ENCODE data around the gene SLC25A29. TPM values are rescaled to one million over a fixed set of nuclear protein-coding genes. Genes with fewer than 3 reads are reported as not detected.
A peak's percentile ranks its signal among the peaks of the same experiment; 100 is the strongest.
"Not testable (repeated sequence)": the region's sequence is repeated elsewhere in the genome, so short reads cannot be mapped to it uniquely, and the experiment has no call there.

Gene SLC25A29
- total RNA-seq, 1 donor from 2014 or later = 7.9 TPM

DNA sequence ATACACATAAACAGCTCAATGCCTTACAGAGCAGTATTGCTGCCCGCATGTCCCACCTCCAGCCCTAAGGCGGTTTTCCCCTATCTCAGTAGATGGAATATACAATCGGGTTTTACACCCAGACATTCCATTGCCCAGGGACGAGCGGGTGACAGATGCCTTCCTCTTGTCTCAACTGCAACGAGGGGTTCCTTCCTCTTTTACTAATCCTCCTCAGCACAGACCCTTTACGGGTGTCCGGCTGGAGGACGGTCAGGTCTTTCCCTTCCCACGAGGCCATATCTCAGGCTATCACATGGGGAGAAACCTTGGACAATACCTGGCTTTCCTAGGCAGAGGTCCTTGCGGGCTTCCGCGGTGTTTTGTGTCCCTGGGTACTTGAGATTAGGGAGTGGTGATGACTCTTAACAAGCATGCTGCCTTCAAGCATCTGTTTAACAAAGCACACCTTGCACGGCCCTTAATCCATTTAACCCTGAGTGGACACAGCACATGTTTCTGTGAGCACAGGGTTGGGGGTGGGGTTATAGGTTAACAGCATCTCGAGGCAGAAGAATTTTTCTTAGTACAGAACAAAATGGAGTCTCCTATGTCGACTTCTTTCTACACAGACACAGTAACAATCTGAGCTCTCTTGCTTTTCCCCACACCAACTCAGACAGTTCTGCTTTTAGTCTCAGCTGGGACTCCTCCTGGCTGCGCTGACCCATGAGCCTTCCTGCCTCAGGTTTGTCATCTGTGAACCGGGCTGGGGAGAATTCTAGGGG is 6.0 kb upstream of the SLC25A29 start:
- not testable (repeated sequence) for DNase-seq (ENCODE audit: low spot score)

DNA sequence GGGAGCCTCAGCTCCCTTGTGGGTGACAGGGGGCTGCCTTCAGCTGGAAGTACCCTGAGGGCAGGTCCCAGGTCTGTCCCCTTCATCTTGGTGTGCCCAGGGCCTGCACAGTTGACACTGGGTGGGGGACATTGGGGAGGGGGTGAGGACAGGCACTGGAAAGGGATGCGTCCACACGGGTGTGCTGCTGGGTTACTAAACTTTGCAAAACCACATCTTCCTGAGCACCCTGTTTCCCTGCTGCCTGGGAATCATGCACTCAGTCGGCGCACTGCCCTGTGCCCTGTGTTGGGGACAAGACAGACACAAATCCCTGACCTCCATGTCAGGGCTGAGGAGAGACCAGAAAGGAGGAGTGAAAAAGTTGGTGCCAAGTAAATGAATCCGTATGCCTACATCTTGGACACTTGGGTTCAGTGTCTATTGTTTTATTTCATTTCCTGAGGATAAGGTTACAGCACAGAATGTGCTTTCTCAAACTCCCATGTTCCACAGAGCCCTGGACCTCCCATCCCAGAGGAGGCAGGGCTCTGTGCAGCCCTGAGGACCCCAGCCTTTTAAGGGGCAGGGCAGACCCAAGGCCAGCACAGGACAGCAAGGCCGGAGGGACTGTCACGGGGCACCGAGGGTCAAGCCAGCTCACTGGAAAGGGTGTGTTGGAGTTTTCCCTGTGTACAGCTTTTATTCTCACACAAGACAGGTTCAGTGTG is 2.9 kb upstream of the SLC25A29 start:
- no peak for DNase-seq (ENCODE audit: low spot score)

DNA sequence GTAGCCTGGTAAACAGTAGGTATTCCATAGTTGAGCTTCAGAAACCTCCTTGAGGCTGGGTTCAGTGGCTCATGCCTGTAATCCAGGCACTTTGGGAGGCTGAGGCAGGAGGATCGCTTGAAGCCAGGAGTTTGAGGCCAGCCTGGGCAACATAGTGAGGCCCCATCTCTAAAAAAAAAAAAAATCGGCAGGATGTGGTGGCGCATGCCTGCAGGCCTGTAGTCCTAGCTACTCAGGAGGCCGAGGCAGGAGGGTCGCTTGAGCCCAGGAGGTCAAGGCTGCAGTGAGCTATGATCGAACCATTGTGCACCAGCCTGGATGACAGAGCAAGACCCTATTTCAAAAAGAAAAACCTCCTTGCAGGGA is 2.2 kb upstream of the SLC25A29 start:
- DNase-seq (ENCODE audit: low spot score) = not testable (repeated sequence)

DNA sequence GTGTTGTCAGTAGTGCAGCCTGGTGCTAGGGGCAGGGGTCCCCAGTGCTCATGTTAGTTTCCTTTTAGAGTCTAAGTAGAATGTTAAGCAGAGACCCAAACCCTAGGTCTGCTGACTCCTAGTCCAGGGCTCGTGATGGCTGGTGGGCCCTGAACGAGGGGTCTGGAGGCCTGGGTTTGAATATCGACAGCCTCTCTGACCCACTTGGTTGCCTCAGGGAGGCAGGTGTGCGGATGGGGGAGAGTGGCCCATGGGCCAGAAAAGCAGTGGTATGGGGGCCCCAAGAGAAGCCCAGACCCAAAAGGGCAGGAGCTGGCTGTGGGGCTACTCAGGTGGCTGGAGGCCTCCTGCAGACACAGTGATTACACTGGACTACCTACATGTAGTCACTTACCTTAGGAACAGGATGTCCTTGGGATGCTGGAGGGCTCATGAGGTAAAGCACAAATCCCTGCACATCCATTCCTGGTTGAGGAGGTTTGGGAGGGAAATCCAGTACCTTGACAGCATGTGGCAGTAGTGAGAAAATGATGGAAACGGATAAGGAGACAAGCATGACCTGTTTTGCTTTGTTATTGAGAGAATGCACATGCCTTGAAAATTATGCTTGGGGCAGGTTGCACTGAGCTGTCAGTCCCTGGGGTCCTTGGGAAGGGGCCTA is 1.7 kb upstream of the SLC25A29 start:
- no peak for DNase-seq (ENCODE audit: low spot score)

DNA sequence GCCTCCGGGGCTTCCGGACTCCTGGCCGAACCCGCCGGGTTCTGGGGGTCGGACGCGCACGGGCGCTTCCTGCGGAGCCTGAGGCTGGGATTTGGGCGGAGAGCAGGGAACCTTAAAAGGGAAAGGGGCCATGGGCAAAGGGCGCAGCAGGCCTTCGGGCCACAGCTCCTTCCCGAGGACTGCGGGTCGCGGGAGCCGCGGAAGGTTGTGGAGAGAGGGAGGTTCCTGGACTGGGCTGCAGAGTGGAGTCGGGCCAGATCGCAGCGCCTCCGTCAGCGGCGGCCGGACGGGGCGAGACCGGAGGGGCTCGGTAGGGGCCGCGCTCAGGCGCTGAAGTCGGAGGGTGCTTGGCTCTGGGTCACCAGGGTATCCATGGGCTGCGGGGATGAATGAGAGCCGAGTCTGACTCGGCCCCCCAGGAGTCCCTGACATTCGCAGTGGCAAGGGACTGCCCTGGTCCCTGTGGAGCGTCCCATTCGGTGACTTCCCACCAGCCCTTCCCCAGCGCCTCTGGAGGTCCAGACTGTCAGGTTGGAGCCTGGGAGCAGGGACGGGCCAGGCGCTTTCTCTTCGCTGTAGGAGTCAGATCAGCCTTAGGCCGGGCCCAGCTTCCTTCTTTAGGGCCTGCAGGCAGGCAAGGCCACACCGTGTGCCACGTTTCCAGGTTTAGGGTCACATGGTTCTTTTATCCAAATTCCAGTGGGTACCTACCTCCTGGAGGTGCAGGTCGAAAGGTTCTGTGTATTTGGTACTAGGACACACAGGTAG is 938 bp upstream of the SLC25A29 start:
- no peak for DNase-seq (ENCODE audit: low spot score)

DNA sequence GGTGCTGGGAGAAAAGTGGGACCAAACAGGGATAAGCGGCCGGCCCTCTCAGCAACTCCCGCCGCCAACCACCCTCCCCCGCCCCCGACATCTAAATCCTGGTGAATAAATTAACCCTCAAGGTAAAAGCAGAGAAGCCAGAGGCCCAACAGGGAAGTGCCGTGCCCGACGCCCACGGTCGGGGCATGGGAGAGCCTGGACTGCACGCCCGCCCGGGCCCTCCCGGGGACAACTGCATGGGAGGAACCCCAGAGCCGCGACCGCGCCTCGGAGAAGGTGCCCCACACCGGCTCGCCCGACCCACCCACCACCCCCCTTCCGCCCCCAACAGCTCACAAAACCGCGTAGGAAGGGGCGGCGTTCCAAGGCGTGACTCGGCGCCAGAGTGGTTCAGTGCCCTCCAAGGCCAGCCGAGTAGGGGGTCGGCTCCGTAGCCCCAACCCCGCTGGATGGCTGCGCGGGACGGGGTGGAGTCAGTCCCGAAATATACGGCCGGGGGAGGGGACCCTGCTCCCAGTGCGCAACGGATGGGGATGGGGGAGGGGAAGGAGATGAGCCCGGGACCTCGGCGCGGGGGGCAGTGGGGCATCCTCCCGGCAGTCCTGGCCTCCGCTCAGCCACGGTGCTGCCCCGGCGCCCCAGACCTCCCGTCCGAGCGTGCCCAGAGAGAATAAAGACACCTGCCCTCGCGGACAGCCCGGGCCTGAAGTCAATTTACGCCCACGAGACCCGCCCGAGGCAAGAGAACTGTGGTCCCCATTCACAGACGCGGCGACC is 732 bp downstream of the SLC25A29 start:
- no peak for DNase-seq (ENCODE audit: low spot score)

DNA sequence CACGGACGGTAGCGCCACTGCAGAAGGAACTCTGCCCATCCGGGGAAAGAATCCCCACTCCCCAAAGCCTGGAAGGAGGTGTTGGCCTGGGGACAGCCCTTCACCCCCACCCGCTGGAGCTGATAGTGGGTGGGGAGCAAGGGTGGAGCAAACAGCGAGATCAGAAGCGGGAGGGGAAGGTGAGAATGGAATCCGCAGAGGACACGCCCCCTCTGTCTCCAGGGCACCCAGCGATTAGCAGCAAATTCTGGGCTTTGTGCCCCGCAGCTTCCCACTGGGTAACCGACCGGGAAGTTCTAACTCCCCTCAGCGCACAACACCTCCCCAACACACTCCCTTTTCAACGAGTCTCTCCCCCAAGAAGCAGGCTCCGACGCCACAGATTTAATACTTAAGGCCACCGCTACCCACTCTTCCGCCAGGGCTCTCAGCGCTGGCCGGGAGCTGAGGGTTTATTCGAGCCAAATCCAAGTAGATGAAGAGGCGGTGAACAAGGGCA is 1.4 kb downstream of the SLC25A29 start:
- peak; percentile 43 for DNase-seq (ENCODE audit: low spot score)

DNA sequence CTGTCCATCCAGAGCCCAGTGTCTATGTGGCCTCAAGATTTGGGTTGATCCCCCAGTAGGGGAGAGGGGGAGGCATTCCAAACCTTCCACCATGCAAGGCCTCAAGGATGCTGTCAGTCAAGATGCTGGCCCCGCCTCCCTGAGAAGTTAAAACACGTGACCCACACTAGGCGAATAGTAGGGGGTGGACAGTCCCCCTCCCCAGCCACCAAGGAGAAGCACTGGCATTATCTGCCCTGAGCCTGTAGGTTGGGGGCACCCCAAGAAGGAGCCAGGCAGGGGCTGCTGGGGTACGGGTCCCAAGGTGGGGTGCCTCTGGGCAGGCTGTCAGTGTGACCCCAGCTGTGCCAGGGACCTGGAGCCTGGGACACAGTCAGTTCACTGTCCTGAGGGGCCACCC is 2.3 kb downstream of the SLC25A29 start:
- no peak for DNase-seq (ENCODE audit: low spot score)

DNA sequence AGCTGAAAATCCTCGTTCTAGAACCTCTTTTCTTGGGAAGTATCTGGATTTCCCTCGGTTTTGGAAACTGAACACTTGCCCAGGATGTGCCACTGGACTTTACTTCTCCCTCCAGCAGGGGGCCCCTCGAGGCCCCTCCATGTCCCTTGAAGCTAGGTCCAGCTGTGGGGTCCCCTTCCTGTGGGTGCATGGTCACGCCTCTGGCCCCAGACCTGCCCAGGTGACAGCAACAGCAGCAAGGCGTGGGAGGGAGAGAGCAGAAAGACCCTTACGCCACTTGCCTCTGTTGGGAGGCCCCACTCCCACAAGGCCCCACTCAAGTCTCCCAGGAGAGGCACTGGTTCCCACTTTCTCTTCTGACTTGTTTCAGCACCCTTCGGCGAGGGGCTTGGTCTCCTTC is 3.1 kb downstream of the SLC25A29 start:
- no peak for DNase-seq (ENCODE audit: low spot score)

DNA sequence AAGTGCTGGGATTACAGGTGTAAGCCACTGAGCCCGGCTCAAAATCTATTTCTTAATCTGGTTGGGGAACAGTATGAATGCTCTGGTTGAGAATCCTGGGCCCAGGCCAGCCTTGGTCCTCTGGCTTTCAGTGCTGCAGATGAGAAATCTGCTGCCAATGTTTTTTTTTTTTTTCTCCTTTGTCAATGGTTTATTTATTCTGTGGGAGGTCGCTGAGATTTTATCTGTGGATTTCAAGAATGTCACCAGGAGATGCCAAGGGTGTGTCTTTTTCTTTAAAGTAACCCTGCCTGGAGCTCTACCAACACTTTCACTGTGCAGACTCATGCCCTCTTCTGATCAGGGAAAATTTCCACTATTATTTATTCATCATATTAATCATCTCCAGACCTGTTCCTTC is 3.6 kb downstream of the SLC25A29 start:
- no peak for DNase-seq (ENCODE audit: low spot score)

DNA sequence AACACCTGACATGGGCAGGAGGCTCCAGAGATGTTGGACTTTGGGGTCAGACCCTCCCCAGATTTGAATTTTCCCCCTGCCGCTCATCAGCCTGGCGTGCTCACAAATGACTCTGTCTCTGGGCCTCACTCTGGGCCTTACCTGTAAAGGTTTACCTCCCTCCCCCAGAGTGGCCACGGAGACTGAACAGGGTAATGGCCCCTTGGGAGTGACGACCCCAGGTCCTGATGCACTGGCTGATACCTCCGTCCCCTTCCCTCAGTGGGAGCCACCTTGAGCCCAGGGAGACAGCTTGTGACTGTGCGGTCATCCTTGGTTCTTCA is 7.0 kb downstream of the SLC25A29 start:
- DNase-seq (ENCODE audit: low spot score) = no peak

DNA sequence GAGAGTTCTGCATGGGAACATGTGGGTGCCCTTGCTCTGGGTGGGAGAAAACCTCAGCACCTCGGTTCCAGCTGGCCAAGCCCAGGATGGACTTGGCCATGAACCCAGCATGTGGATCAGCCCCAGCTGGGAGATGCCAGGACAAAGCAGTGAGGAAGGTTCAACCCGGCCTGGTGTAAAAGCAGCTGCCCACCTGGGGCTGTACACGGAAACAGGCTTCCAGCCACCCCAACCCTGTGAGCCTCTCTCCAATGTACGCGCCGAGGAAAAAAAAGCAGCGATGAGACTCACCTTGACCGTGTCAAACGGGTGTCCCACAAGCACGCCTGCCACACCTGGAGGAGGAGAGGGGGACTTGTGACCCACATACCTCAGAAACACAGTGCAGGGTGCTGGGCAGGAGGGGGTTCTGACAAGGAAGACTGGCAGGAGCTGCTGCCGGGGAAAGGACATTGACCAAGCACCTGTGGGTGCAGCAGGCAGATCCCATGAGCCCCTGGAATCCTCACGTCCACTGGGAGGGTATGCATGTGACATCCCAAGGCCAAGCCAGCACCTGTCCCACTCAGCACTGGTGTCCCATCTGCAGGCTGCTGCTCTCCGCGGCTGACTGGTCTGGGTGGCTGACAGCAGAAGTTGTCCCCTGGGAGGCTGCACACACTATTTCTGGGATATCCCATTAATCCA is 7.5 kb downstream of the SLC25A29 start:
- DNase-seq (ENCODE audit: low spot score) = no peak

DNA sequence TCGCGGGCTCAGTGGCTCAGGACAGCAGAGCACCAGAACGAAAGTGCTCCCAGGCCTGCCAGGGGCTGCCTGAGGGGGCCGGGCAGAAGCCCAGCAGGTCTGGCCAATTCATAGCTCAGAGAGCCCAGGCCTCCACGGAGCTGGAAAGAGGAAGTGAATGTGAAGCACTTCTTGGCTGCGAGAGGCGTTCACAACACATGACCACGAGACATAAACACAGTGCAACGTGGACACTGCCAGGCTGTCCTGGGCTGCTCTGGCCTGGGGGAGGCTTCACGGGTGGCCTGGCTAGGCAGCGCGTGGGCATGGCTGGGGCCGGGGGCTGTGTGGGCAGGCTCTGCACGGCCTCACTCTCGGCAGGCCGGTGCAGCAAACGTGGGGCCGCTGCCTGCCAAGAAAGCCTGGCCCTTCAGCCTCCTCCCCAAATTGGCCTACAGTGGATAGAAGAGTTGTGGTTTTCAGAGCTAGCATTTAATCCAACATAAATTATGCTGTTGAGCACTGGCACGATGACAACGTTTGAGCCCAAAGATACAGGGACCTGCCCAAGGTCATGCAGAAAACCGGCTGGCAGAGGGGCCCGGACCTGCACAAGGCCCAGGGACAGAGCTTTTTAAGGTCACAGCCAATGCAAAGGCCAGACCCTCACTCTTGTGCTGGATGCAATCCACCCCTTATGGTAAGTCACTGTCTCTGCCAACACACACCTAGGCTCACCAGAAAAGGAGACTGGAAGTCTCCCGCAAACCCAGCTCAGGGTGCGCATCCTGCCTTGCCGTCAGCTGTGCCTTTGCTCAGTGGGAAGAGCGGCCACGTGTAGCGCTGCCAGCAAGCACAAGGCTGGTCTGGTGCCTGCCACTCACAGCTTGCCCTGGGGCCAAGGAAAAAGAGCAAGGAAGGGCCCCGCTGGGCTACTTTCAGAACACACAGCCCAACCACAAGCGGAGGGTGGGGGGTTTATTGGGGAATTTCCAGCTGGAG is 8.6 kb downstream of the SLC25A29 start:
- peak; percentile 58 for DNase-seq (ENCODE audit: low spot score)

DNA sequence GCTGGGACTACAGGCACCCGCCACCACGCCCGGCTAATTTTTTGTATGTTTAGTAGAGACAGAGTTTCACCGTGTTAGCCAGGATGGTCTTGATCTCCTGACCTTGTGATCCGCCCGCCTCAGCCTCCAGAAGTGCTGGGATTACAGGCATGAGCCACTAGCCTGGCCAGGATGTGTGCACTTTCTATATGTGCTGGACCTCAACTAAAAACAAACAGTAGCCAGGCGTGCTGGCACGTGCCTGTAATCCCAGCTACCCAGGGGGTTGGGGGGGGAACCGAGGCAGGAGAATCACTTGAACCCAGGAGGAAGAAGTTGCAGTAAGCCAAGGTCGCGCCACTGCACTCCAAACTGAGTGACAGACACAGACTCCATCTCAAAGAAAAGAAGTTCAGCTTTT is 9.5 kb downstream of the SLC25A29 start:
- DNase-seq (ENCODE audit: low spot score) = not testable (repeated sequence)

DNA sequence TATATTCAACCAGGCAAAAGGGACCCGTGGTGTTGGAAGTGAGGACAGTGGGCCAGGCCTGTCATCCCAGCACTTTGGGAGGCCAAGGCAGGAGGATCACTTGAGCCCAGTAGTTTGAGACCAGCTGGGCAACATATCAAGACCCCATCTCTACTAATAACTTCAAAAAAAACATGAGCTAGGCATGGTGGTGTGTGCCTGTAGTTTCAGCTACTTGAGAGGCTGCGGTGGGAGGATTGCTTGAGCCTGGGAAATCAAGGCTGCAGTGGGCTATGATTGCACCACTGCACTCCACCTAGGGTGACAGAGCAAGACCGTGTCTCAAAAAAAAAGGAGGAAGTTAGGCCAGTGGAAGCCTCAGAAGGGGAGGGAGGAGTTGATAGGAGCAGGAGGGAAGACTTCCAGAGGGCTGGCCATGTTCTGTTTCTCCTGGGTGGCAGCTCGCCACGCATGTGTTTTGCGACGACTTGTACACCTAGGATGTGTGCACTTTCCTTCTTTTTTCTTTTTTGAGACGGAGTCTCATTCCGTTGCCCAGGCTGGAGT is 10.1 kb downstream of the SLC25A29 start:
- DNase-seq (ENCODE audit: low spot score) = no peak

DNA sequence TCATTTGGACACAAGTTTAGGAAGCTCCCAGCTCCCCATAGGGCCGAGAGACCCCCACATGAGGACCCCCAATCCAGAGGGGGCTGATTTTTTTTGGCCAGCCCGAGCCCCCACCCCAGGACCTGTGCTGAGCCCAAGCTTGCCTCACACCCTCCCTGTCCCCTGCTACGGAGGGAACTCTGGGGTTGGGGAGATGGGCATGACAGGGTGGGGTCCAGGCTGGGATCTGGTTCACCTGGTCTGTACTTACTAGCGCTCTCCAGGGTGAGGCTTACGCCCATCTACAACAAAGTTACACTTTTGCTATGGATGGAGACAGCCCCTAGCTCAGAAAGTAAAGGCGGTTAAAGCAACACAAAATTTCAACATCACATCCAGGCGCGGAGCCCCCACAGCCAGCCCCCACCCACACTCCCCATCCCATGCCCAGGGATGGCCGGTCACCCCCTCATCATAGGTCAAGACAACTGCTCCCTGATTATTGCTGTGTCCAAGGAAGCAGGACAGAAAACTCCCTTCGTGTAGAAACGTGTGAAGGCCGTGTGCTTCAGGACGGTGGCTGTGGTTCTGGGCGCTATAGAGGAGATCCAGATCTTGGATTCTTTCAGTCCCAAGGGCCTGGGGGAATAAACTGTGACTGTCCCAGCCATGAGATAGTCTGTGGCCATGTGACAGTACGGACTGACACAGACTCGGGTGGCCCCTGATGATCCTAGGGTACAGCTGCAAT is 10.7 kb downstream of the SLC25A29 start:
- no peak for DNase-seq (ENCODE audit: low spot score)

DNA sequence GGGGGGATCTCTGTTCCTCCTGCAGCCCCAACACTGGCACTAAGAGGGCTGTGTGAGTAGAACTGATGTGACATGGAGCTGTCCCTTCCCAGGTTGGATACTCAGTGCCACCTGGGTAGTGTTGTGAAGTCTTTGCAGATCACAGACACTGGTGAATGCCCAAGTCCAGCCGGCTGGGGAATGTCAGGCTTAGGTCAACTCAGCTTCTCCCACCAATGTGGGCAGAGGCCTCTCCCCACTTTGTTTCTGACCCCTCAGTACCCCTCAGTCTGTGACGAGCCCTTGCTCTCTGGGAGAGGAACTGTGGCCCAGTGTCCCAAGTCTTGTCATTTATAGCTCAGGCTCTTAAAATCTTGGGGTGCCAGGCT is 11.3 kb downstream of the SLC25A29 start:
- no peak for DNase-seq (ENCODE audit: low spot score)

DNA sequence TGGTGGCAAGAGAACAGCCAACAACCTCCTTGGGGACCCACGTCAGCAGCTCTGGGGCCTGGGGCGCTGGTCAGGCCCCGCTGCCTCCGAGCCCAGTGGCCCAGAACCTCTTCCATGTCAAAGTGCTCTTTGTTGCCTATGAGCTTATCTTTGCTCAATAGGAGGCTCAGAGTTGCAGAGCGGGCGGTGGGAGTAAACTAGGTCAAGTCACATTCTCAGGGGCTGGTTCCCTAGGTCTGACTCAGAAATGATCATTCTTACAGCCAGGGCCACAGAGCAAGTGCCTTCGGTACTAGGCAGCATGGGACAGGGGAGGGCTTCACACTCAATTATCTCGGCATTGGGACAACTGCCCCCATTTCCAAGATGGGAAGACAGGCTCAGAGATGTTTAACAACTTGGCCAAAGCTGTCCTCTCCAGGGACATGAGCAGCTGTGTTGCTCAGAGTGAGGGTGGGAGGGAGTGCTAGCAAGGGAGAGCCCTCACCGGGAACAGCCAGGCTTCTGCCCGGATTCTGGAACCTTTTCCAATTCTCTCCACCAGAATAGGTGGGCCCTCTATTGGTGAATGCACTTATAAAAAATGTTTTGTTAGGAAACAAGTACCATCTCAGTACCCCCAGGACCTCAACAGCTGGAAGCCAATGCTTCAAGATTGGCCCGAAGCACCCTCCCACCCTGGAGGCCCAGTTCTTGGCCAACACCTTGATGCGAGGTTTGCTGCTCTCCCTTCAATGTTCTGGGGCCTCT is 11.9 kb downstream of the SLC25A29 start:
- DNase-seq (ENCODE audit: low spot score) = no peak

Measured in umbilical cord (tissue), 2 donors.